Liver (tissue), 9 donors: ENCODE measurements around the gene COL26A1. TPM values are rescaled to one million over a fixed set of nuclear protein-coding genes. Genes with fewer than 3 reads are reported as not detected.

Source experiments
- DNase-seq: peaks from one replicate; pipeline ENCODE4 v3.0.0-alpha.2; 2017; ENCODE audit warnings: low spot score
- H3K27ac ChIP-seq, 2 donors: one replicate each; pipeline ENCODE4 v1.7.0; 2013; ENCODE audit warnings: inconsistent platforms in 2 of 2, low read length in 2 of 2, control low read depth in 1 of 2, low read depth in 1 of 2, mild to moderate bottlenecking in 1 of 2
- H3K27me3 ChIP-seq, 4 donors: one replicate each; pipeline versions ENCODE4 v1.6.1 to v1.7.0; 2013; ENCODE audit warnings: low read length in 3 of 4, inconsistent platforms in 1 of 4, mild to moderate bottlenecking in 1 of 4, moderate library complexity in 1 of 4; ENCODE audit not compliant: control insufficient read depth in 4 of 4, insufficient read depth in 4 of 4
- H3K36me3 ChIP-seq, 4 donors: one replicate each; pipeline versions ENCODE4 v1.6.1 to v1.7.0; 2013; ENCODE audit warnings: low read length in 3 of 4, mild to moderate bottlenecking in 3 of 4, low read depth in 1 of 4, moderate library complexity in 1 of 4; ENCODE audit not compliant: control insufficient read depth in 4 of 4, insufficient read depth in 3 of 4
- H3K4me1 ChIP-seq, 4 donors: one replicate each; pipeline versions ENCODE4 v1.6.1 to v1.7.0; 2013; ENCODE audit warnings: low read length in 3 of 4, mild to moderate bottlenecking in 3 of 4, moderate library complexity in 1 of 4; ENCODE audit not compliant: control insufficient read depth in 4 of 4, insufficient read depth in 4 of 4
- H3K4me3 ChIP-seq, 3 donors: one replicate each; pipeline versions ENCODE4 v1.6.1 to v1.7.0; 2013; ENCODE audit warnings: low read length in 3 of 3, control low read depth in 1 of 3, low read depth in 1 of 3, mild to moderate bottlenecking in 1 of 3
- H3K9ac ChIP-seq, 2 donors: one replicate each; pipeline ENCODE4 v1.7.0; 2013; ENCODE audit warnings: low read length in 2 of 2, mild to moderate bottlenecking in 2 of 2, moderate library complexity in 2 of 2, control low read depth in 1 of 2, low read depth in 1 of 2
- H3K9me3 ChIP-seq, 4 donors: one replicate each; pipeline versions ENCODE4 v1.6.1 to v1.7.0; 2013; ENCODE audit warnings: low read length in 3 of 4; ENCODE audit not compliant: control insufficient read depth in 4 of 4
- ATF3 ChIP-seq: IDR thresholded peaks from 2 replicates; pipeline ENCODE4 v1.6.1; 2016; ENCODE audit warnings: antibody characterized with exemption
- CTCF ChIP-seq: fragments of 150-350 bp; IDR thresholded peaks from 2 replicates; pipeline ENCODE4 v1.5.1; 2017; ENCODE audit warnings: improper control_type of control experiment, low read depth, low read length; ENCODE audit not compliant: missing input control
- FOXA1 ChIP-seq: IDR thresholded peaks from 2 replicates; pipeline ENCODE4 v1.6.1; 2016; ENCODE audit warnings: antibody characterized with exemption
- FOXA2 ChIP-seq: IDR thresholded peaks from 2 replicates; pipeline ENCODE4 v1.6.1; 2016; ENCODE audit warnings: antibody characterized with exemption
- GABPA ChIP-seq, 2 donors: IDR thresholded peaks in 1 of 2; conservative IDR thresholded peaks in 1 of 2; 2 replicates each; pipeline ENCODE4 v1.6.1; 2016; ENCODE audit warnings: antibody characterized with exemption in 2 of 2, mild to moderate bottlenecking in 1 of 2, moderate library complexity in 1 of 2
- HNF4A ChIP-seq, 2 donors: conservative IDR thresholded peaks; 2 replicates each; pipeline ENCODE4 v1.6.1; 2016; ENCODE audit warnings: antibody characterized with exemption in 2 of 2, mild to moderate bottlenecking in 2 of 2
- HNF4G ChIP-seq: IDR thresholded peaks from 2 replicates; pipeline ENCODE4 v1.6.1; 2016; ENCODE audit warnings: antibody characterized with exemption
- JUND ChIP-seq, 2 donors: IDR thresholded peaks; 2 replicates each; pipeline ENCODE4 v1.6.1; 2016; ENCODE audit warnings: antibody characterized with exemption in 2 of 2
- RAD21 ChIP-seq, 2 donors: IDR thresholded peaks; 2 replicates each; pipeline ENCODE4 v1.6.1; 2016; ENCODE audit warnings: antibody characterized with exemption in 2 of 2, mild to moderate bottlenecking in 2 of 2
- REST ChIP-seq: IDR thresholded peaks from 2 replicates; pipeline ENCODE4 v1.6.1; 2016; ENCODE audit warnings: antibody characterized with exemption, mild to moderate bottlenecking
- RXRA ChIP-seq, 2 donors: IDR thresholded peaks; 2 replicates each; pipeline ENCODE4 v1.6.1; 2017 to 2018; ENCODE audit warnings: antibody characterized with exemption in 2 of 2, mild to moderate bottlenecking in 1 of 2
- SP1 ChIP-seq: IDR thresholded peaks from 2 replicates; pipeline ENCODE4 v1.6.1; 2018; ENCODE audit warnings: antibody characterized with exemption, mild to moderate bottlenecking
- TAF1 ChIP-seq: conservative IDR thresholded peaks from 2 replicates; pipeline ENCODE4 v1.6.1; 2016; ENCODE audit warnings: antibody characterized with exemption, mild to moderate bottlenecking
- YY1 ChIP-seq: IDR thresholded peaks from 2 replicates; pipeline ENCODE4 v1.6.1; 2016; ENCODE audit warnings: antibody characterized with exemption, mild to moderate bottlenecking
- ZBTB33 ChIP-seq: IDR thresholded peaks from 2 replicates; pipeline ENCODE4 v1.6.1; 2016; ENCODE audit warnings: antibody characterized with exemption
- WGBS: extraction: QIAGEN DNeasy Blood & Tissue Kit; methylation state at CpG from one replicate; pipeline ENCODE4 v1.1.7; 2013; 5-methylcytosine and 5-hydroxymethylcytosine counted together
- polyA plus RNA-seq, 2 donors: library from polyadenylated mRNA; stranded (reverse) in 1 of 2; unstranded in 1 of 2; fragments of 200-250 nt in 1 of 2; fragments of >200 nt in 1 of 2; fragmentation: Nextera tagmentation in 1 of 2; extraction: Ambion mirVana in 1 of 2; gene quantifications; one replicate each; pipeline versions ENCODE4 v1.2.1 to v1.2.3, GENCODE V29; 2013 to 2015
- total RNA-seq, 2 donors: library from RNA; depleted of rRNA; stranded (reverse); fragments of >200 nt; gene quantifications; one replicate each; pipeline ENCODE4 v1.2.3, GENCODE V29; 2014
- donor health status: healthy.
- donor health status: healthy.
- donor health status: healthy.
- donor health status: healthy.
- donor health status: healthy.

COL26A1 gene
- total and polyA plus RNA-seq, 4 donors, result 0.76 to 1.8 (median 0.96) TPM

- no peaks in the 10 kb centered on the region for H3K27me3 ChIP-seq
- DNase-seq, result no peak
These were observed 32.6 kb upstream of the COL26A1 start for GRCh38 chr7:101330011-101330484.

DNA sequence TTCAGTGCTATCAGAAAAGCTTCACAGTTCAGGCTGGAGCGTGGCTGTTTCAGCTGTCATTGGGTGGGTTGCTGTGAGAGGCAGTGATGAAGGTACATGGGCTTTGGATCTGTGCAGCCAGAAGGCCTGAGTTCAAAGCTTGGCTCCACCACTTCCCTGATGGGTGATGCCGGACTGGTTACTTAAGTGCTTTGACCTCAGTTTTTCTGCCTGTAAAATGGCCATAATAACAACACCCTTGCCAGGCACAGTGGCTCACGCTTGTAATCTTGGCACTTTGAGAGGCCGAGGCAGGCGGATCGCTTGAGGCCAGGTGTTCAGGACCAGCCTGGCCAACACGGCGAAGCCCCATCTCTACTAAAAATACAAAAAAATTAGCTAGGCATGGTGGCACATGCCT, 30.6 kb upstream of the COL26A1 start:
- WGBS, result 96% methylated on average over 8 of the region's 8 CpGs
- no peak for TF ChIP-seq TAF1
- TF ChIP-seq HNF4G, result no peak
- TF ChIP-seq RAD21 (IDR thresholded peaks at IDR 0.05), result no peak
- no peak for TF ChIP-seq ZBTB33
- TF ChIP-seq YY1, result no peak
- no peak for TF ChIP-seq FOXA1
- TF ChIP-seq FOXA2, result no peak
- no peak for TF ChIP-seq RXRA (IDR thresholded peaks at IDR 0.05)
- no peak for TF ChIP-seq GABPA (IDR thresholded peaks at IDR 0.05 in 1 of 2, conservative IDR thresholded peaks at IDR 0.05 in 1 of 2)
- no peak for TF ChIP-seq HNF4A (conservative IDR thresholded peaks at IDR 0.05)
- TF ChIP-seq CTCF, result no peak
- no peak for TF ChIP-seq ATF3
- TF ChIP-seq SP1, result no peak

More at GRCh38 chr7:101330011-101330484, 32.6 kb upstream of the COL26A1 start:
- Histone ChIP-seq H3K9me3 (no peaks in the 10 kb centered on the region), H3K36me3 (no peaks in the 10 kb centered on the region), H3K4me3 (no peak overlapping the region), H3K27ac (no peak overlapping the region), H3K4me1 (no peaks in the 10 kb centered on the region), H3K9ac (no peak overlapping the region)
- TF ChIP-seq REST, result no peak
- TF ChIP-seq ZBTB33, result no peak
- TF ChIP-seq JUND (IDR thresholded peaks at IDR 0.05), result no peak
- no peak for TF ChIP-seq ATF3
- TF ChIP-seq TAF1, result no peak
- no peak for TF ChIP-seq YY1
- WGBS, result 66% methylated on average over 15 of the region's 15 CpGs

More for the DNA sequence above, 30.6 kb upstream of the COL26A1 start:
- Histone ChIP-seq H3K27me3 (no peaks in the 10 kb centered on the region), H3K27ac (no peak overlapping the region), H3K4me1 (no peaks in the 10 kb centered on the region), H3K9me3 (no peaks in the 10 kb centered on the region), H3K4me3 (no peak overlapping the region), H3K36me3 (no peaks in the 10 kb centered on the region), H3K9ac (no peak overlapping the region)
- DNase-seq, result no peak
